Measurements from ENCODE around the gene MYO16. TPM values are rescaled to one million over a fixed set of nuclear protein-coding genes. Genes with fewer than 3 reads are reported as not detected.

MYO16 gene
- total RNA-seq, 4 donors from 2014 or later: under 0.01 to 0.21 TPM; not detected in 2

DNA sequence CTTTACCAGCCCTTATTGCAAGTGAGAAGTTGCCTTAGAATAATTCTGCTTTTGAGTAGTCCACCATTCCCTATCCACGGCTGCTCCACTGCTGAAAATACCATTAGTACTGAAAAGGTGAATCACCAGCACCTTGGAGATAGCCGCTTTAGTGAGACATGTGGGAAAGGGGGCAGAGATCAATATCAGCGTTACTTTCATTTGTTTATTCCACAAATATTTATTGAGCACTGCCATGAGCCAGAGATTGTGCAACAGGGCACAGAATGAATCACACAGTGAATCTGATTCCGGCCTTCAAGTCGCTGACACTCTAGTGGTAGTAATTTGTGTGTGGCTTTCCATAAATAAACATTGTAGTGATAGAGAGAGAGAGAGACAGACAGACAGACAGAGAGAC, 31.5 kb upstream of the MYO16 start:
- Histone ChIP-seq H3K4me3 (no peak overlapping the region), H3K9me3 (peaks cover 0 to 9% (median 0%) of the 10 kb centered on the region in 4 donors), H3K27me3 (no peaks in the 10 kb centered on the region), H3K4me1 (no peaks in the 10 kb centered on the region), H3K36me3 (no peaks in the 10 kb centered on the region), H3K27ac (no peak overlapping the region)
- DNase-seq (ENCODE audit: low spot score in 2 of 2): no peak
- no peak for TF ChIP-seq POLR2A (IDR thresholded peaks at IDR 0.05)
- TF ChIP-seq EP300 (IDR thresholded peaks at IDR 0.05): no peak
- TF ChIP-seq, protein P1, sequence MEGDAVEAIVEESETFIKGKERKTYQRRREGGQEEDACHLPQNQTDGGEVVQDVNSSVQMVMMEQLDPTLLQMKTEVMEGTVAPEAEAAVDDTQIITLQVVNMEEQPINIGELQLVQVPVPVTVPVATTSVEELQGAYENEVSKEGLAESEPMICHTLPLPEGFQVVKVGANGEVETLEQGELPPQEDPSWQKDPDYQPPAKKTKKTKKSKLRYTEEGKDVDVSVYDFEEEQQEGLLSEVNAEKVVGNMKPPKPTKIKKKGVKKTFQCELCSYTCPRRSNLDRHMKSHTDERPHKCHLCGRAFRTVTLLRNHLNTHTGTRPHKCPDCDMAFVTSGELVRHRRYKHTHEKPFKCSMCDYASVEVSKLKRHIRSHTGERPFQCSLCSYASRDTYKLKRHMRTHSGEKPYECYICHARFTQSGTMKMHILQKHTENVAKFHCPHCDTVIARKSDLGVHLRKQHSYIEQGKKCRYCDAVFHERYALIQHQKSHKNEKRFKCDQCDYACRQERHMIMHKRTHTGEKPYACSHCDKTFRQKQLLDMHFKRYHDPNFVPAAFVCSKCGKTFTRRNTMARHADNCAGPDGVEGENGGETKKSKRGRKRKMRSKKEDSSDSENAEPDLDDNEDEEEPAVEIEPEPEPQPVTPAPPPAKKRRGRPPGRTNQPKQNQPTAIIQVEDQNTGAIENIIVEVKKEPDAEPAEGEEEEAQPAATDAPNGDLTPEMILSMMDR (IDR thresholded peaks at IDR 0.05): no peak
- 79 to 84% methylated on average over 5 of the region's 5 CpGs for WGBS, 2 donors

DNA sequence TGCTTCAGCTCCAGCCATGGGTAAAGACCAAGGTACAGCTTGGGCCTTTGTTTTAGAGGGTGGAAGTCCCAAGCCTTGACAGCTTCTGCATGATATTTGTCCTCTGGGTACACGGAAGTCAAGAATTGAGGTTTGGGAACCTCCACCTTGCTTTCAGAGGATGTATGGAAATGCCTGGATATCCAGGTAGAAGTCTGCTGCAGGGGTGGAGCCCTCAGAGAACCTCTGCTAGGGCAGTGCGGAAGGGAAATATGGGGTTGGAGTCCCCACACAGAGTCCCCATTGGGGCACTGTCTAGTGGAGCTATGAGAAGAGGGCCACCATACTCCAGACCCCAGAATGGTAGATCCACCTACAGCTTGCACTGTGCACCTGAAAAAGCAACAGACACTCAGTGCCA, 23.0 kb upstream of the MYO16 start:
- no peak for DNase-seq (ENCODE audit: low spot score in 2 of 2)
- peaks cover 0 to 25% (median 0%) of the 10 kb centered on the region in 4 donors for H3K9me3 ChIP-seq
- no peaks in the 10 kb centered on the region for H3K27me3 ChIP-seq
- H3K36me3 ChIP-seq: no peaks in the 10 kb centered on the region
- TF ChIP-seq POLR2A (IDR thresholded peaks at IDR 0.05) (no peak), EP300 (IDR thresholded peaks at IDR 0.05) (no peak)
- TF ChIP-seq, protein P1 (IDR thresholded peaks at IDR 0.05): no peak
- no peak overlapping the region for H3K4me3 ChIP-seq
- H3K27ac ChIP-seq: no peak overlapping the region
- 84 to 87% methylated on average over 2 of the region's 2 CpGs for WGBS, 2 donors
- H3K4me1 ChIP-seq: no peaks in the 10 kb centered on the region

DNA sequence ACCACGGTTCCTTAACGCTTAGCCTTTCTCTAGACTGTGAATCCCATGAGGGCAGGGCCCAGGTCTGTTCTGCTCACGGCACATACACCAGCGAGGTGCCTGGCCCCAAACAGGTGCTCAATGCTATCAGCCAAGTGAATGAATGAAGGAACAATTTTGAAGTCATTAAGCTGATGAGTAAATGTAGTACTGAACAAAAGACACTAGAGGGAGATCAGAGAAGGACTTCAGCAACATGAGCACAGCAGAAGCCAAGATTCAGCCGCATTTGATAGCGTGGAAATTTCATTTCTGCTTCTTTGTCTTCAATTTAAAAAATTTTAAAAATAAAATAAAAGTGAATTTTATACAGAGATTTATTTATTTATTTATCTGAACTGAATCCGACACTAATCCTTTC, 20.1 kb upstream of the MYO16 start:
- Histone ChIP-seq H3K36me3 (no peaks in the 10 kb centered on the region), H3K27ac (no peak overlapping the region), H3K4me3 (no peak overlapping the region), H3K27me3 (no peaks in the 10 kb centered on the region), H3K9me3 (peaks cover 0 to 17% (median 0%) of the 10 kb centered on the region in 4 donors), H3K4me1 (no peaks in the 10 kb centered on the region)
- TF ChIP-seq POLR2A (IDR thresholded peaks at IDR 0.05): no peak
- TF ChIP-seq, protein P1 (IDR thresholded peaks at IDR 0.05): peak in 3 of 5 experiments; percentile 19 to 25 (median 20)
- DNase-seq (ENCODE audit: low spot score in 2 of 2): no peak
- 64 to 67% methylated on average over 7 of the region's 7 CpGs for WGBS, 2 donors

DNA sequence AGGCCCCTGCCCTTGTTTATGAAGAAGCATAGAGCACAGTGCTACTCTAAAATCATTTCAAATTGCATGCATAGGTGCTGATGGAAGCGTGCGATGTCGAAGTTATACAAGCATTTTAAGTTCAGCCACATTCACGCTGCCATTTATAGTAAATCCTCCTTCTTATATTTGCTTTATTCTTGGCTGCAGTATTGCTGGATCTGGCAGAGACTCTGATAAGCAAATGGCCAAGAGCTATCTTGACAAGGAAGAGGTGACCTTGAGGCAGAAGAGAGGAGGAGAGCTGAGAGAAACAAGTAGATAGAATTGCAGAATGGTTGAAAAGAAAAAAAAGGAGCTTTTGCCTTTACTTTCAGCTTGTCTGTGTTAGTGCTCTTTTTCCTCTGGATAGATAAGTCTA, 18.9 kb upstream of the MYO16 start:
- Histone ChIP-seq H3K27me3 (no peaks in the 10 kb centered on the region), H3K4me3 (no peak overlapping the region), H3K36me3 (no peaks in the 10 kb centered on the region), H3K4me1 (no peaks in the 10 kb centered on the region), H3K9me3 (peaks cover 0 to 13% (median 0%) of the 10 kb centered on the region in 4 donors), H3K27ac (no peak overlapping the region)
- no peak for DNase-seq (ENCODE audit: low spot score in 2 of 2)
- TF ChIP-seq POLR2A (IDR thresholded peaks at IDR 0.05): no peak
- TF ChIP-seq EP300 (IDR thresholded peaks at IDR 0.05): no peak
- TF ChIP-seq, protein P1 (IDR thresholded peaks at IDR 0.05): no peak
- 86 to 93% methylated on average over 4 of the region's 4 CpGs for WGBS, 2 donors

DNA sequence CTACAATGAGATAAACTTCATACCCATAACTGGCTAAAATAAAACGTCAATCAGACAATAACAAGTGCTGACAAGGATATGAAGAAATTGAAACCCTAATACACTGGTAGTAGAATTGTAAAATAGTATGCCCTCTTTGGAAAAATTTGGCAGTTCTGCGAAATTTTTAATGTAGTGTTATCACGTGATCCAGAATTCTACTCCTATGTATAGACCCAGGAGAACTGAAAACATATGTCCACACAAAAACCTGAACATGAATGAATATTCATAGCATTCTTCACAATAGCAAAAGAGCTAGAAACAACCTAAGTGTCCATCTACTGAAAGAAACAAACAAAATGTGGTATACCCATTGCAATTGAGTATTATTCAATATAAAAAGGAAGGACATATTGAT, 14.2 kb upstream of the MYO16 start:
- no peaks in the 10 kb centered on the region for H3K27me3 ChIP-seq

More for the DNA sequence above, 14.2 kb upstream of the MYO16 start:
- 90 to 94% methylated on average over 3 of the region's 3 CpGs for WGBS, 2 donors
- H3K9me3 ChIP-seq: no peaks in the 10 kb centered on the region
- no peak for DNase-seq (ENCODE audit: low spot score in 2 of 2)
- no peak overlapping the region for H3K4me3 ChIP-seq
- H3K27ac ChIP-seq: no peak overlapping the region
- no peaks in the 10 kb centered on the region for H3K4me1 ChIP-seq
- no peak for TF ChIP-seq POLR2A (IDR thresholded peaks at IDR 0.05)
- no peak for TF ChIP-seq EP300 (IDR thresholded peaks at IDR 0.05)
- TF ChIP-seq, protein P1 (IDR thresholded peaks at IDR 0.05): no peak
- no peaks in the 10 kb centered on the region for H3K36me3 ChIP-seq

Measured in tibial nerve (tissue), 4 donors.